Fibroblast of pulmonary artery (primary cell): Measurements from ENCODE around the gene ZFR2.

Experiments used
- DNase-seq: peaks from one replicate; pipeline ENCODE4 v3.0.0-alpha.2; 2010; ENCODE audit warnings: low read depth
- H3K4me3 ChIP-seq: replicated peaks from 2 replicates; pipeline ENCODE4 v1.5.1; 2011; ENCODE audit warnings: low read depth, mild to moderate bottlenecking, control low read depth, low read length, moderate library complexity
- TF ChIP-seq, protein P1 (sequence below): IDR thresholded peaks from 2 replicates; pipeline ENCODE4 v1.5.1; 2011; ENCODE audit warnings: mild to moderate bottlenecking, control low read depth, low read length, inconsistent platforms; ENCODE audit errors: missing control alignments

The ZFR2 gene

DNA sequence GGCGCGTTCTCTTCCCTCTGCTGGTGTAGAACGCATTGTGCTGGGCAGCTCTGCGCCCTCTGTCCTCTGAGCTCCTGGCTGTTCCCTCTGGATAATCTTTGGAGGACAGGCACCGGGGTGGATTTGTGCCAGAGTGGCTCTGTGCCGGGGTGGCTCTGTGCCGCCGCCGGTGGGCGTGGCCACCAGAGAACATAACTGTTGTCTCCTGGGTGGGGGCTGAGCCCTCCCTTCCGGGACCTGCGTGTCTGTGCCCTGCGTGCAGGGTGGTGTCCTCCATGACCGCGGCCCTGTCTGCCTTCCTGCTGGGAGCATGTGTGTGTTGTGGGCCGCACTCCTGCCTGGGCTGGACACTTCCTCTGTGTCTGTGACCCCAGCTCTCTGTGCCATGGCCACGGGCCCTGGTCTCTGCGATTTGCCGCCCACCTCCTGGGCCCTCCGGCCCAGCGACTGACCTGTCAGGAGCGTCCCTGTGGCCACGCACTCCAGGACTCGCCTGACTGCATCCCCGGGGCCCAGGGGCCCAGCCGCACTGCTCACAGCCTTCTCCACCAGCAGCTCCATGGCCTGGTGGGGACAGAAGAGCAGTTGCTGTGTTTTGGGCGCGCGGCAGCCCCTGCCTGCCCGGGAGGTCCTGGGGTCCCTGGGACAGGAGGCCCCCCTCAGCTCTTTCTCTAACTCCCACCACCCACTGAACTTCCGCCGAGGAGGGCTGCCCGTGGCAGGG lies 60.3 kb downstream of the ZFR2 start:
- DNase-seq, result no peak

DNA sequence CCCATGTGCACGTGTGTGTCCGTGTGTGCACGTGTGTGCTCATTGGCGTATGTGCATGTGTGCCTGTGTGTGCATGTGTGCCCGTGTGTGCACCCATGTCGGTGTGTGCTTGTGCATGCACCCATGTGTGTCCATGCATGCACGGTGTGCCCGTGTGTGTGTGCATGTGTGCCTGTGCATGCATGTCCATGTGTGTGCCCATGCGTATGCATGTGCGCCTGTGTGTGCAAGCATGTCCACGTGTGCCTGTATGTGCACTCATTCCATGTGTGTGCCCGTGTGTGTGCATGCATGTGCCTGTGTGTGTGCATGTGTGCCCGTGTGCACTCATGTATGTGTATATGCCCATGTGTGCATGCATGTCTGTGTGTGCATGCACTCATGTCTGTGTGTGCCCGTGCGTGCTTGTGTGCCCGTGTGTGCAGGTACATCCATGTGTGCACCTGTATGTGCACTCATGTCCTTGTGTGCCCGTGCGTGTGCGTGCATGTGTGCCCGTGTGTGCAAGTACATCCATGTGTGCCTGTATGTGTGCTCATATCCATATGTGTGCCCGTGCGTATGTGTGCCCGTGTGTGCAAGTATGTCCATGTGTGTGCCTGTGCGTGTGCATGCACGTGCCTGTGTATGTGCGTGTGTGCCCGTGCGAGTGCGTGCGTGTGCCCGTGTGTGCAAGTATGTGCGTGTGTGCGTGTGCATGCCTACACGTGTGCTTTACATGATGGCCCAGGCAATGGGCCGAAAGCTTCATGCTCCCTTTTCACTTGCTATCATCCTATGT lies 61.1 kb downstream of the ZFR2 start:
- DNase-seq, result no peak
- no peak overlapping the region for H3K4me3 ChIP-seq
- TF ChIP-seq, protein P1, sequence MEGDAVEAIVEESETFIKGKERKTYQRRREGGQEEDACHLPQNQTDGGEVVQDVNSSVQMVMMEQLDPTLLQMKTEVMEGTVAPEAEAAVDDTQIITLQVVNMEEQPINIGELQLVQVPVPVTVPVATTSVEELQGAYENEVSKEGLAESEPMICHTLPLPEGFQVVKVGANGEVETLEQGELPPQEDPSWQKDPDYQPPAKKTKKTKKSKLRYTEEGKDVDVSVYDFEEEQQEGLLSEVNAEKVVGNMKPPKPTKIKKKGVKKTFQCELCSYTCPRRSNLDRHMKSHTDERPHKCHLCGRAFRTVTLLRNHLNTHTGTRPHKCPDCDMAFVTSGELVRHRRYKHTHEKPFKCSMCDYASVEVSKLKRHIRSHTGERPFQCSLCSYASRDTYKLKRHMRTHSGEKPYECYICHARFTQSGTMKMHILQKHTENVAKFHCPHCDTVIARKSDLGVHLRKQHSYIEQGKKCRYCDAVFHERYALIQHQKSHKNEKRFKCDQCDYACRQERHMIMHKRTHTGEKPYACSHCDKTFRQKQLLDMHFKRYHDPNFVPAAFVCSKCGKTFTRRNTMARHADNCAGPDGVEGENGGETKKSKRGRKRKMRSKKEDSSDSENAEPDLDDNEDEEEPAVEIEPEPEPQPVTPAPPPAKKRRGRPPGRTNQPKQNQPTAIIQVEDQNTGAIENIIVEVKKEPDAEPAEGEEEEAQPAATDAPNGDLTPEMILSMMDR, result no peak

More for the DNA sequence above, 60.3 kb downstream of the ZFR2 start:
- no peak overlapping the region for H3K4me3 ChIP-seq
- TF ChIP-seq, protein P1, result no peak

DNA sequence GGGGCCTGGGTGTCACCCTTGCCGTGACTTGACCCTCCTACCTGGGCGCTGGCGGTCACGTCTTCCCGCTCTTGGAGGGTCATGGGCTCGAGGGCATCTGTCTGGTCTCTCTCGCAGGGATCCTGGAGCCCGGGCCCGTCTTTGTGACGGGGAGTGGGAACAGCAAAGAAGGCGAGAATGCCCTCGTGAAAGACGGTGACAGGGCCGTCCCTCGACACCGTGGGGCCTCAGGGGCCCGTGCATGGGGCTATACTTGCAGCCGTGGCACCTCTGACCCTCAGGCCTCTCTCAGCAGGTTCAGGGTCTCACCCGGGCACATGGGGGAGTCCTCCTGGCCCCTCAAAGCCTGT lies 61.7 kb downstream of the ZFR2 start:
- DNase-seq, result no peak
- no peak overlapping the region for H3K4me3 ChIP-seq
- TF ChIP-seq, protein P1, result no peak

DNA sequence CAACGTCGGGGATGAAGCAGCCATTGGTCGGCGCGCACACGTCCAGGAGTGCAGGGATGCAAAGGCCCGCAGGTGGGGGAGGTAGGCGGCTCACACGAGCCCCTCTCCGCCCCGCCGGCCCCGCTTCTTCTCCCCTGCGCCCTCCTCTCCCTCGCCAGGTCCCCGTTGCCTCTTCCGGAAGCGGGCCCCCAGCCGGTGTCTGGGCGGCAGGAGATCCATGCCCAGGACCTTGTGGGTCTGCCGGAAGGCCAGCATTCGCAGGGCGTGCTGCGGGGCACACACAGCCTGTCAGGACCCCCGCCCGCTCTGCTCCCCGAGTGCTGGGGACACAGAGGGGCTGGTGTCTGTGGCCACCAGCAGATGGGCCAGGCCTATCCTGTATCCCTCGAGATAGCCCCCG lies 63.0 kb downstream of the ZFR2 start:
- no peak for DNase-seq
- no peak overlapping the region for H3K4me3 ChIP-seq
- TF ChIP-seq, protein P1, result no peak

DNA sequence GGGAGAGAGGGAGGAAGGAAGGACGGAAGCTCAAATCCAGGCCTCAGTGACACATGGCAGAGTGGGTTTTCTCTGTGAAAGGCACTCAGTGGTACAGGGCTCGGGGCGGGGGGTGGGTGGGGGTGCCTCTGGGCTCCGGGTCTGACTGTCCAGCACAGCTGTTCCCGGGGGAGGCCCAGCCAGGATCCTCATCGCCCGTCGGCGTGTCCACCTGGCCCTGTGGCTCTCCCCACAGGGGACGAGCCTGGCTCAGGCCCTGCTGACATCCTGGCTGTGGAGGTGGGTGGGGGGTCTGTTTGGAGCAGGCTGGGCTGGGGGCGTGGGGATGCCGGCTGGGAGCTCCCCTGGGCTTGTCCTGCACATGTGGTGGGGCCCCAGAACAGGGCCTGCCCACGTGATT lies 64.4 kb downstream of the ZFR2 start:
- no peak overlapping the region for H3K4me3 ChIP-seq
- no peak for DNase-seq

DNA sequence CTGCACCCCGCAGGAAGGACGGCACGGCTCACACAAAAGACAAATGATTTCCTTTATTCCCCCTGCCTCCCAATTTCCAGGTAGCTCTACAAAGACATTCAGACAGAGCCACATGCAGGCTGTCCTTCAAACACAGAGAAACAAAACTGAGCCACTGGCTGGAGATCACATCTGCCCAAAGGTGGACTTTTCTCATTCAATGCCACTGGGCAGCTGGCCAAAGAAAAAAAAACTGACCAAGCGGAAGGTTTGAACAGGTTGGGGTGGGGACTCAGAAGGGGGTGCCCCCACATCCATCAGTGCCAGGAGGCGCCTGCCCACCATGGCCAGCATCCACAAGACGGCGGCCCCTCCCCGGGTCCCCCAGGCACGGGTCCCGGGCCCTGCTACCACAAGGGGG lies 64.9 kb downstream of the ZFR2 start:
- no peak for DNase-seq
- TF ChIP-seq, protein P1, result no peak
- no peak overlapping the region for H3K4me3 ChIP-seq

More for the DNA sequence above, 64.4 kb downstream of the ZFR2 start:
- TF ChIP-seq, protein P1, result no peak
